Measurements from ENCODE around the gene PTDSS2. TPM values are rescaled to one million over a fixed set of nuclear protein-coding genes. Genes with fewer than 3 reads are reported as not detected.
"Not testable (repeated sequence)": the region's sequence is repeated elsewhere in the genome, so short reads cannot be mapped to it uniquely, and the experiment has no call there.

The PTDSS2 gene
- 10 to 100 TPM; 24.1 to 28.0 TPM for total RNA-seq

DNA sequence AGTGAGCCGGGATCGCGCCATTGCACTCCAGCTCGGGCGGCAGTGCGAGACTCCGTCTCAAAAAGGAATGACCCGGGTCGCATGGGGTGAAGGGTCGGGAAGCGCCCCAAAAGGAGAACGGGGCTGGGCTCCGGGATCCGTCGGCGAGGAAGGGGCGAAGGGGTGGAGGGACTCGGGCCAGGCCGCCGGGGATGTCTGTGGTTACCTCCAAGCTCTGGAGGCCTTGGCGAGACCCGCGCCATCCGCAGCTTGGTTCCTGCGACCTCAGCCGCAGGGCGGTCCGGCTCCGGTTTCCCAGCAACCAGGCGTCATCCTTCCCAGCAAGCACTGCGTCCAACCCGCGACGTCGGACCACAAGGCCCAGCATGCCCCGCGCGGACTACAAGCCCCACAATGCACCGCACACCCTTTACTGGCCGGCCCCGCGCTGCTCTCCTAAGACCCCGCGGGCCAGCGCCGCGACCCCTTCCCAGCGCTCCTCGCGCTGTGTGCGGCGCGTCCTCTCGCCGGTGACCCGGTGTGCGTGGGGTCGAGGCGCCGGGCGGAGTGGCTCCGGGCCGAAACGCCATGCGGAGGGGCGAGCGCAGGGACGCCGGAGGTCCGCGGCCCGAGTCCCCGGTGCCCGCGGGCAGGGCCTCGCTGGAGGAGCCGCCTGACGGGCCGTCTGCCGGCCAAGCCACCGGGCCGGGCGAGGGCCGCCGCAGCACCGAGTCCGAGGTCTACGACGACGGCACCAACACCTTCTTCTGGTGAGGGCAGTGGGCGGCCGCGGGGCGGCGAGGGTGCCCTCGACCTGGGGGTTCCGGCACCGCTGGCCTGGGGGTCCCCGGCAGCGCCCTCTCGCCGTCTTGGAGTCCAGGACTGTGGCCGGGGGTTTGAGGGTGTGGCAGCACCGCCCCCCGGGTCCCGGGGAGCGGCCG lies at the start of gene PTDSS2:
Gene PTDSS2, plus strand, starts transcription at position 391 of the 920 bp plus-strand sequence. Its CDS starts 177 bp downstream, at position 568.
- Mint-ChIP-seq H3K36me3 (ENCODE audit: low read depth) (peaks cover 24% of the 10 kb centered on the region), H3K4me1 (peaks cover 14% of the 10 kb centered on the region), H3K27ac (peak within 1 kb of the TSS; percentile 98), H3K9me3 (no peaks in the 10 kb centered on the region), H3K27me3 (no peaks in the 10 kb centered on the region), H3K4me3 (peak within 1 kb of the TSS; percentile 96)
- peak; percentile 87 for ATAC-seq (replicated peaks)

DNA sequence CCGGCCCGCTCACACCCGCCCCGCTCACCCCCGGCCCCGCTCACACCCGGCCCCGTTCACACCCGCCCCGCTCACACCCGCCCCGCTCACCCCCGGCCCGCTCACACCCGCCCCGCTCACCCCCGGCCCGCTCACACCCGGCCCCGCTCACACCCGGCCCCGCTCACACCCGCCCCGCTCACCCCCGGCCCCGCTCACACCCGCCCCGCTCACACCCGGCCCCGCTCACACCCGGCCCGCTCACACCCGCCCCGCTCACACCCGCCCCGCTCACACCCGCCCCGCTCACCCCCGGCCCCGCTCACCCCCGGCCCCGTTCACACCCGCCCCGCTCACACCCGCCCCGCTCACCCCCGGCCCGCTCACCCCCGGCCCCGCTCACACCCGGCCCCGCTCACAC lies 48.9 kb upstream of the PTDSS2 start:
- ATAC-seq (replicated peaks): not testable (repeated sequence)

DNA sequence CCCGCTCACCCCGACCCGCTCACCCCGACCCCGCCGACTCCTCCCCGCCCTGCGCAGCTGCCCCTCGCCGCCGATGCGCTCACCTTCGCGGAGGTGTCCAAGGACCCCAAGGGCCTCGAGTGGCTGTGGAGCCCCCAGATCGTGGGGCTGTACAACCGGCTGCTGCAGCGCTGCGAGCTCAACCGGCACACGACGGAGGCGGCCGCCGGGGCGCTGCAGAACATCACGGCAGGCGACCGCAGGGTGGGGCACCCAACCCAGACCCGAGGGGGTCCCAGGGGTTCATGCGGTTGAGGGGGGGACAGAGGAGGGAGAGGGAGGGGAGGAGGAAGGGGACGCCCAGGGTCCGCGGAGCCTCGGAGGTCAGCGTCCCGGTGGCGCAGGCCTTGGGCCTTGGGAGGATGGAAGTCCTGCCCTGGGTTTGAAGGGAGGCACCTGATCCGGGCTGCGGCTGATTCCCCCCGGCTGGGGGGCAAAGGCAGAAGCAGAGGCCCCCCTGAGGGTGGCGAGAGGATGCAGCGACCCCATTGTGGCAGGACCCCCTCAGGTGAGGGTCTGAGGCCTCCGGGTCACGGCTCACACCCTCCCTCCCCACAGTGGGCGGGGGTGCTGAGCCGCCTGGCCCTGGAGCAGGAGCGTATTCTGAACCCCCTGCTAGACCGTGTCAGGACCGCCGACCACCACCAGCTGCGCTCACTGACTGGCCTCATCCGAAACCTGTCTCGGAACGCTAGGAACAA lies 46.9 kb upstream of the PTDSS2 start:
- Mint-ChIP-seq H3K9me3 (no peaks in the 10 kb centered on the region), H3K36me3 (ENCODE audit: low read depth) (no peaks in the 10 kb centered on the region), H3K4me1 (no peaks in the 10 kb centered on the region), H3K4me3 (no peak overlapping the region), H3K27me3 (no peaks in the 10 kb centered on the region), H3K27ac (no peak overlapping the region)
- no peak for ATAC-seq (replicated peaks)

More for the DNA sequence above, 48.9 kb upstream of the PTDSS2 start:
- not testable (repeated sequence) for H3K36me3 Mint-ChIP-seq (ENCODE audit: low read depth); H3K27ac Mint-ChIP-seq; H3K4me3 Mint-ChIP-seq; H3K9me3 Mint-ChIP-seq; H3K27me3 Mint-ChIP-seq; H3K4me1 Mint-ChIP-seq

DNA sequence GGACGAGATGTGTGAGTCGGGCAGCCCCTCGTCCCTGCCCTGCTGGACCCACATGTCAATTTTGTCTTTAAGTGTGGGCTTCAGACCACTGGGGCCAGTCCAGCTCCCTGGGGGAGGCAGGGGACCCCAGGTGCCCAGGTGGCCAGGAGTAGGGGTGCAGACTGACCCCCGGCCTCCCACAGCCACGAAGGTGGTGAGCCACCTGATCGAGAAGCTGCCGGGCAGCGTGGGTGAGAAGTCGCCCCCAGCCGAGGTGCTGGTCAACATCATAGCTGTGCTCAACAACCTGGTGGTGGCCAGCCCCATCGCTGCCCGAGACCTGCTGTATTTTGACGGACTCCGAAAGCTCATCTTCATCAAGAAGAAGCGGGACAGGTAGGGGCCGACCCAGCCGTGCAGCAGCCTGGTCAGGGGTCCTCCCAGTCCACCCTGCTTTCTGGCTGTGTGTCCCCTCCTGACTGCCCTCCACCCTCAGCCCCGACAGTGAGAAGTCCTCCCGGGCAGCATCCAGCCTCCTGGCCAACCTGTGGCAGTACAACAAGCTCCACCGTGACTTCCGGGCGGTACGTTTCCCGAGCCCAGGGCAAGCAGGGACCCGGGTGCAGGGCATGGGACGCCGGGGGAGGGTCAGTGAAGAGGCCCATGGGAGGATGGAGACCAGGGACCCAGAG lies 46.2 kb upstream of the PTDSS2 start:
- no peak overlapping the region for H3K27ac Mint-ChIP-seq
- H3K9me3 Mint-ChIP-seq: no peaks in the 10 kb centered on the region
- no peak for ATAC-seq (replicated peaks)
- H3K27me3 Mint-ChIP-seq: no peaks in the 10 kb centered on the region
- no peaks in the 10 kb centered on the region for H3K36me3 Mint-ChIP-seq (ENCODE audit: low read depth)
- no peaks in the 10 kb centered on the region for H3K4me1 Mint-ChIP-seq
- H3K4me3 Mint-ChIP-seq: no peak overlapping the region

DNA sequence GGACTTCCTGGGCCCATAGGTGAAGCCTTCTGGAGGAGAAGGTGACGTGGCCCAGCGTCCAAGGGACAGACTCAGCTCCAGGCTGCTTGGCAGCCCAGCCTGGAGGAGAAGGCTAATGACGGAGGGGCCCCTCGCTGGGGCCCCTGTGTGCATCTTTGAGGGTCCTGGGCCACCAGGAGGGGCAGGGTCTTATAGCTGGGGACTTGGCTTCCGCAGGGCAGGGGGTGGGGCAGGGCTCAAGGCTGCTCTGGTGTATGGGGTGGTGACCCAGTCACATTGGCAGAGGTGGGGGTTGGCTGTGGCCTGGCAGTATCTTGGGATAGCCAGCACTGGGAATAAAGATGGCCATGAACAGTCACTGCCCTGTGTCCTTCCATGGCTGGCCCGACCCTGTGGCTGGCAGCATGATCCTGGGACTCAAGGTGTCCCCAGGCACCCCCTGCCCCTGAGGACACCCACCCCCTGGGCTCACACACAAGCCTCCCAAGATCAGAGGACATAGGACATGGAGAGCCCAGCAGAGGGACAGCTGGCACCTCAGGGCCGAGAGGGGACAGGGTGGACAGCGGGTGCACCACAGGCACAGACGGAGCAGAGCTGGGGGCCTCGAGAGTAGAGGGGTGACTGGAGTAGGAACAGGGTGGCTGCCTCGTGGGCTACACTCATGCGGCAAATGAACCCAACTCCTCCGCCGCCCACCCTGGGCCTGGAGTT lies 45.4 kb upstream of the PTDSS2 start:
- Mint-ChIP-seq H3K9me3 (no peaks in the 10 kb centered on the region), H3K27ac (no peak overlapping the region), H3K27me3 (no peaks in the 10 kb centered on the region), H3K4me3 (peak overlapping the region; percentile 30), H3K36me3 (ENCODE audit: low read depth) (no peaks in the 10 kb centered on the region), H3K4me1 (no peaks in the 10 kb centered on the region)
- no peak for ATAC-seq (replicated peaks)

DNA sequence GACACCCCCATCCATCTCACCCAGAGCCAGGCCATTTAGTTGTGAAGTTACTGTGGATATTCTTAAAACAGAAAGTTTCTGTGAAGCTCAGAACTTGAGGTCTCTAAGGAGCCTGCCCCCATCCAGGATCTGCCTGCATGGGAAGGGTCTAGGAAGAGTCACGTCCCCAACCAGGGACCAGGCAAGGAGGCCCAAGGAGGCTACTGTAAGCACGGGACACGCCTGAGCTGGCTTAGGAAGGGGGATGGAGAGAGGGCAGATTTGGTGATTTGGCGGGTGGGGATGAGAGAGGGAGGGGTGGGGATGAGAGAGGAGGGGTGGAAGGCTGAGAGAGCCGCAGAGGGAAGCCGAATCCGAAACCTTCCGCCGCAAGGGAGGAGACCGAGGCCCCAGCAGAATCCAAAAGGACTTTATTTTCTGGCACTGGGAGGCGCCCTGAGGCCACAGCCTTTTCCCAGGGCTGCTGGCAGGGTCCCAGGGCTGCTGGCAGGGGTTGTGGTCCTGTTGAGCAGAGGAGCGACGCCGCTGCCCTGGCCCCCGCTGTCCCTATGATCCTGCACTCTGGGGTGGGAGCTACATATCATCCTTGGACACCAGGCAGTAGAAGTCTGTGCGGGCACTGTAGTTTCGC lies 44.6 kb upstream of the PTDSS2 start:
- peak overlapping the region; percentile 30 for H3K4me3 Mint-ChIP-seq
- no peaks in the 10 kb centered on the region for H3K27me3 Mint-ChIP-seq
- no peaks in the 10 kb centered on the region for H3K4me1 Mint-ChIP-seq
- H3K36me3 Mint-ChIP-seq (ENCODE audit: low read depth): no peaks in the 10 kb centered on the region
- no peaks in the 10 kb centered on the region for H3K9me3 Mint-ChIP-seq
- no peak for ATAC-seq (replicated peaks)
- no peak overlapping the region for H3K27ac Mint-ChIP-seq

DNA sequence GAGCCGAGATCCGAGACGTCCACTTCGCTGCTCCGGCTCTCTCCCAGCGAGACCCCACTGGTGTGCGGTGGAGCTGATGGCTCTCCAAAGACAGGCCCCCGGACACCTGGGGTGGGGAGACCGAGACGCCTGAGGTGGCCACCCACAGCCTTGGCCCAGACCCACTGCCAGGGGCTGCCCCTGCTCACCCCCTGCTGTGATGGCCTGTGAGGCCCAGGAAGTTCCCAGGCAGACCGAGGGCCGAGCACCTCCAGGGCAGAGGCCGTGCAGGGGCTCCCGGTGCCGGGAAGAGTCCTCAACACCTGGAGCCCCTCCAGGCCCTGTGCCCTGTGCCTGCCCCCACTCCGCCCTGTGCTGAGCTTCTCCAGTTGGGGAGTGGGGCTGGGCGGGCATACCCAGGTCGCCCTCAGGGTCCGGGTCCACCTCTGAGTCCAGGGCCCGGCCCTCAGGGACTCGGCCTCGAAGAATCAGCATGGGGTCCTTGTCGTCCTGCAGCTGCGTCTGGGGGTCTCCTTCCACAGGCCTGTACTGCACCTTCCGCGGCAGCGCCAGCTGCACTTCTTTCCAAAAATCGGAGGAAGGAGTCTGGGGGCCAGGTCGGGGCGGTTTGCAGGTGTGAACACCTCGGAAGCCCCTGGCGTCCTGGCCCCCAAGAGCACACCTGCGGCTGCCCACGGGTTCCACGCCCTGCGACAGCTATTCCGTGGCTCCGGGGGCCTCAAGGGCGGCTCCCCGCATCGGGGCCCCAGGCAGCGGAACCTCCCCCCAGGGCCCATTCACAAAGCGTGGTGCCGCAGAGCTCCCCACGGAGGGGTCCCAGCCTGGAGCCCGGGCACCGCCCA lies 43.9 kb upstream of the PTDSS2 start:
- Mint-ChIP-seq H3K9me3 (no peaks in the 10 kb centered on the region), H3K4me1 (no peaks in the 10 kb centered on the region), H3K36me3 (ENCODE audit: low read depth) (no peaks in the 10 kb centered on the region), H3K27me3 (no peaks in the 10 kb centered on the region), H3K27ac (no peak overlapping the region), H3K4me3 (peak overlapping the region; percentile 30)
- no peak for ATAC-seq (replicated peaks)

DNA sequence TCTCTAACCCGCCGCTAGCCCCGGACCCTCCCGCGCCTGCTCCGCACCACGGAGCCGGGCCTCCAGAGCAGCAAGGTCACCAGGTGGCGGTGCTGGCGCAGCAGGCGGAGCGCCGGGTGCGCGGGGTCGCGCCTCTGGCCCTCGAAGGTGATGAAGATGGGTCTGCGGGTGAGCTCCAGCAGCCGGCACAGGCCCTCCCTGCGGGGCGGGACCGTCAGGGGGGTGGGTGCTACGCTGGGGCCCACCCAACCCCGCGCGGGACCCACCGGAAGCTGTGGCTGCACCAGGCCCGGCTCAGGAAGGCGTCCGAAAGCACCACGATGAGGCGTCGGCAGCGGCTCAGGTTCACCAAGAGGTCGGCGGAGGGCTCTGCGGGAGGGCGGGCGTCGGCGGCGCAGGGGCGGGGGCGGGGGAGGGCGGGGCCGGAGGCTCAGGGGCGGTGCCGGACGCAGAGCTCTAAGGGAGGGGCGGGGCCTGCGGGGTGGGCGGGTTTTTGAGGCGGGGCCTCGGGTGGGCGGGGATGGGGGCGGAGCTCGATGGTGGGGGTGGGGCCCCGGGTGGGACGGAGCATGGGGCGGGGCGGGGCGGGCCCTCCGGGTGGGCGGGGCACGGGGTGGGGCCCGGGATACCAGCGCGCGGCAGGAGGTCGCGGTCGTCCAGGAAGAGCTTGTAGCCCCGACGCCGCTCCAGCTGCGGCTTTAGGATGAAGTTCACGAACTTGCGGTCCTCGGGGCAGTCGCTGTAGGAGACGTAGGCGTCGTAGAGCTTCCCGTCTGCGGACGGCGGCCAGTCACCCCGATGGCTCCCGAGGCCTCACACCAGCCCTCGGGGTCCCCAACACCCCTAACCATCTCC lies 43.1 kb upstream of the PTDSS2 start:
- no peak overlapping the region for H3K27ac Mint-ChIP-seq
- peak; percentile 86 for ATAC-seq (replicated peaks)
- H3K9me3 Mint-ChIP-seq: no peaks in the 10 kb centered on the region
- H3K4me1 Mint-ChIP-seq: no peaks in the 10 kb centered on the region
- H3K4me3 Mint-ChIP-seq: peak overlapping the region; percentile 41
- no peaks in the 10 kb centered on the region for H3K36me3 Mint-ChIP-seq (ENCODE audit: low read depth)
- no peaks in the 10 kb centered on the region for H3K27me3 Mint-ChIP-seq

DNA sequence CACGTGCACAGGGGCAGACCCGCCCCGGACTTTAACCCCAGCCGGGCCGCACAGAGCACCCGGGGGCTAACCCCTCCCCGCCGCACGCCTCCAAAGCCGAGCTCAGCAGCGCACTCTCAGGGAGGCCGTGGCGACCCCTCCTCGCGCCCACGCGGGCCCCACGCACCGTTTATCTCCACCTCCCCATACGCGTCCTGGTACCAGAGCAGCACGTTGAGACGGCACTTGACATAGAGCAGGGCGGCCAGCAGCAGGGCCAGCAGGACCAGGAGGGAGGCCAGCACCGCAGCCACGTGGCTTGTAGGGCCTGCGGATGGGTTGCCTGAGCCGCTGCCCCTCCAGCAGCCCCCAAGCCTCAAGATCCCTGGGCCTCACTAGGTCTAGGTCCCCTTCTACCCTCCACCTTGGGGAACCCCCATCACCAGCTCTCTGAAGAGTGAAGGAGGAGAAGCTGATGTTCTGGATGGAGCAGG lies 42.4 kb upstream of the PTDSS2 start:
- peak overlapping the region; percentile 41 for H3K4me3 Mint-ChIP-seq
- H3K9me3 Mint-ChIP-seq: no peaks in the 10 kb centered on the region
- H3K36me3 Mint-ChIP-seq (ENCODE audit: low read depth): no peaks in the 10 kb centered on the region
- H3K4me1 Mint-ChIP-seq: no peaks in the 10 kb centered on the region
- no peak for ATAC-seq (replicated peaks)
- H3K27me3 Mint-ChIP-seq: no peaks in the 10 kb centered on the region
- H3K27ac Mint-ChIP-seq: no peak overlapping the region

DNA sequence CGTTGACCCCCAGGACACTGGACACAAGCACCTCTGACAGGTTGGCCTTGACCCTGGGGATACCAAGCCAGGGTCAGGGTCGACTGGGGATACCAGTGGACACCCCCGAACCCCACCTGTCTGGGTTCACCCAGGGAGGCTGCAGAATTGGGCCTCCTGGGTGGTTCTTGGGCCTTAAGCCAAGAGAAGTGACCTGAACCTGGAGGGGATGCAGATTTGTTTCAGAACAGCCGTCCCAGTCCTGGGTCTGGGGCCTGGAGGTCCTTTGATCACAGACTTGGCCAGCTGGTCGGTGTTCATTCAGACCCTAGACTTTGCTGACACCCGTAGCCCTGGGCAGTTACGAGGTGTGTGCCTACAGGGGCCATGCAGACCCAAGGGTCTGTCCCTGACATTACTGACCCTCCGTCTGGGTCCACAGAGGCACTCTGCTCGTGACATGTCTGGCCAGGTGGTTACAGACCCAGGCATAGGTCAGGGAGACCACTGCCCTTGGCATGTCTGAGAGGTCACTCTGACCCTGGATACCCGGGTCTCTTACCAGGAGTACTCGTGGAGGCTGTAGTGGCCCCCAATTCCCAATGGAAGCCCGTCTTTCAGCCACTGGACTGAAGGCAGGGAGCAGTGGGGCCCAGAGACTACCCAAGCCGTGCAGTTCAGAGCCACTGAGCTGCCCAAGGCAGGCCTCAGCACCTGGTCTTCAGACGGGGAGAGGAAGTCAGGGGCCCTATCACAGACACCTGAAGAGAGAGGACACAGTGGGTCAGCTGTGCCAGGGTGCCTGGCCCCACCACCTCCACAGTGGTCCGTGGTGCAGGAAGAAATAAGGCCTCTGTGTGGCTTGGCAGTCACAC lies 41.7 kb upstream of the PTDSS2 start:
- H3K4me3 Mint-ChIP-seq: peak overlapping the region; percentile 41
- H3K4me1 Mint-ChIP-seq: peaks cover 3% of the 10 kb centered on the region
- no peak overlapping the region for H3K27ac Mint-ChIP-seq
- H3K9me3 Mint-ChIP-seq: no peaks in the 10 kb centered on the region
- ATAC-seq (replicated peaks): no peak
- H3K36me3 Mint-ChIP-seq (ENCODE audit: low read depth): no peaks in the 10 kb centered on the region
- no peaks in the 10 kb centered on the region for H3K27me3 Mint-ChIP-seq

DNA sequence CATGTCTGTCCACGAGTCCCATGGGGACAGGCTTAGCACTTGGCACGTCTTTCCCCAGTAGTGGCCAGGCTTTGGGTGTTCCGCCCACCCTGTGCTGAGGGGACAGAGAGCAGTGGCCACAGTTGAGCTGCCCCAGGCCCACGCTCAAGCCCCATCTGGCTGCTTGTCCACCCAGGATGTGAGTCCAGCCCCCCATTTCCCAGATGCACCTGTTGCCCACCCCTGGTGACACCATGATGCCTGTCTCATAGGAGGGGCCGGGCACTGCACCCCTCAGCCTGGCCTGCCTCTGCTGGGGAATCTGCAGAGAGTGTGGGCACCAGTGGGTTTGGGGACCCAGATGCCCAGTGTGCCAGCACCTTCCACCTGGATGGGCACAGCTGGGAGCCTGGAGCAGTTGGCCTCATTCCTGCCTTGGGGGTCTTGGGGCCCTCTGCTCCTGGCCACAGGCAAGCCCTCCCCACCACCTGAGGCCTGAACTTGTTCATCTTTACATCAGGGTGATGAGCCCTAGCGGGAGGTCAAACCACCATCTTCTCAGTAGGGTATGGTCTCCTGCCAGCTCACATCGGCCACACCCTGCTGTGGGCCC lies 41.0 kb upstream of the PTDSS2 start:
- ATAC-seq (replicated peaks): no peak
- no peak overlapping the region for H3K4me3 Mint-ChIP-seq
- peaks cover 5% of the 10 kb centered on the region for H3K4me1 Mint-ChIP-seq
- H3K9me3 Mint-ChIP-seq: no peaks in the 10 kb centered on the region
- no peaks in the 10 kb centered on the region for H3K36me3 Mint-ChIP-seq (ENCODE audit: low read depth)
- no peak overlapping the region for H3K27ac Mint-ChIP-seq
- no peaks in the 10 kb centered on the region for H3K27me3 Mint-ChIP-seq

Data from activated T-helper 17 cell treated with anti-CD3 and anti-CD28 coated beads, Interleukin-2, amount 50 U/mL, for 72 hours (primary cell).